HepG2 (cell line): ENCODE measurements around the gene KATNBL1. TPM values are rescaled to one million over a fixed set of nuclear protein-coding genes. Genes with fewer than 3 reads are reported as not detected.

Experiments
- AKNA ChIP-seq: sonication (generic); formaldehyde crosslinking; IDR thresholded peaks from 2 replicates; pipeline ENCODE4 v1.4.0; 2020; ENCODE audit warnings: missing genetic modification reagents, borderline replicate concordance
- CREM ChIP-seq, 2 experiments: sonication (generic) in 1 of 2; formaldehyde crosslinking in 1 of 2; IDR thresholded peaks; 2 replicates each; pipeline versions ENCODE4 v1.4.0 to v1.6.1; 2016 to 2020; ENCODE audit warnings: antibody characterized with exemption in 1 of 2, mild to moderate bottlenecking in 1 of 2, missing genetic modification reagents in 1 of 2
- FOXA1 ChIP-seq, 2 experiments: fragments of 450-650 bp in 1 of 2; sonication (generic) in 1 of 2; formaldehyde crosslinking in 1 of 2; IDR thresholded peaks; 2 replicates each; pipeline versions ENCODE4 v1.4.0 to v1.6.1; 2016 to 2020; ENCODE audit warnings: missing genetic modification reagents in 1 of 2
- IKZF4 ChIP-seq: sonication (generic); formaldehyde crosslinking; IDR thresholded peaks from 2 replicates; pipeline ENCODE4 v1.5.1; 2020; ENCODE audit warnings: borderline replicate concordance, mild to moderate bottlenecking, low read depth, missing genetic modification reagents; ENCODE audit errors: not compliant biosample characterization
- PLSCR1 ChIP-seq: sonication (generic); formaldehyde crosslinking; IDR thresholded peaks from 2 replicates; pipeline ENCODE4 v1.5.0; 2020; ENCODE audit warnings: missing genetic modification reagents, mild to moderate bottlenecking, borderline replicate concordance
- U2AF2 ChIP-seq: fragments of 200-400 bp; formaldehyde crosslinking; IDR thresholded peaks from 2 replicates; pipeline ENCODE4 v1.6.1; 2017; ENCODE audit warnings: low read depth, mild to moderate bottlenecking, low read length
- ZBTB38 ChIP-seq: sonication (generic); formaldehyde crosslinking; IDR thresholded peaks from 2 replicates; pipeline ENCODE4 v1.5.1; 2020; ENCODE audit warnings: mild to moderate bottlenecking, missing genetic modification reagents
- ZFP36 ChIP-seq: fragments of 150-350 bp; IDR thresholded peaks from 2 replicates; pipeline ENCODE4 v1.6.1; 2018; ENCODE audit warnings: borderline replicate concordance, low read length, low read depth; ENCODE audit not compliant: partially characterized antibody
- ZNF282 ChIP-seq: fragments of 450-650 bp; IDR thresholded peaks from 2 replicates; pipeline ENCODE4 v1.6.1; 2018; ENCODE audit not compliant: partially characterized antibody
- ZNF678 ChIP-seq: sonication (generic); formaldehyde crosslinking; IDR thresholded peaks from 2 replicates; pipeline ENCODE4 v1.4.0; 2020; ENCODE audit warnings: mild to moderate bottlenecking, missing genetic modification reagents
- ZNF891 ChIP-seq: sonication (generic); formaldehyde crosslinking; IDR thresholded peaks from 2 replicates; pipeline ENCODE4 v1.5.0; 2020; ENCODE audit warnings: mild to moderate bottlenecking, missing genetic modification reagents
- polyA plus RNA-seq, 8 experiments: library from polyadenylated mRNA; depleted of rRNA in 3 of 8; stranded (reverse) in 7 of 8; unstranded in 1 of 8; fragments of >200 nt; fragmentation: Illumina TruSeq in 4 of 8; extraction: Trizol in 4 of 8; gene quantifications; 2 replicates each; pipeline versions ENCODE4 v1.2.1 to v1.2.3, GENCODE V29; 2011 to 2016; ENCODE audit warnings: low read depth in 4 of 8, missing spikeins in 1 of 8, mixed read lengths in 1 of 8; ENCODE audit not compliant: insufficient read depth in 1 of 8
- total RNA-seq, 5 experiments: library from RNA; depleted of rRNA; stranded (reverse); fragments of >200 nt; fragmentation: Illumina TruSeq; extraction: Trizol; gene quantifications; 2 replicates each; pipeline ENCODE4 v1.2.3, GENCODE V29; 2016; ENCODE audit warnings: low read depth in 1 of 5
- TF ChIP-seq, protein P1 (sequence below): sonication (generic); formaldehyde crosslinking; IDR thresholded peaks from 2 replicates; pipeline ENCODE4 v1.8.0; 2022; ENCODE audit warnings: missing genetic modification reagents, mild to moderate bottlenecking, borderline replicate concordance

Gene KATNBL1
- total and polyA plus RNA-seq, 2 of the 13 experiments (the other 11 are each of a cell fraction or from before 2014, with no cell fraction given) = 23.4 to 42.8 TPM

- no peak for TF ChIP-seq AKNA
- TF ChIP-seq FOXA1 (IDR thresholded peaks at IDR 0.05) = no peak
- TF ChIP-seq FOXA1 (CRISPR knock-in tag; IDR thresholded peaks at IDR 0.05) = no peak
- no peak for TF ChIP-seq ZNF678 (CRISPR knock-in tag)
- TF ChIP-seq IKZF4 (CRISPR knock-in tag) = no peak
- TF ChIP-seq, protein P1, sequence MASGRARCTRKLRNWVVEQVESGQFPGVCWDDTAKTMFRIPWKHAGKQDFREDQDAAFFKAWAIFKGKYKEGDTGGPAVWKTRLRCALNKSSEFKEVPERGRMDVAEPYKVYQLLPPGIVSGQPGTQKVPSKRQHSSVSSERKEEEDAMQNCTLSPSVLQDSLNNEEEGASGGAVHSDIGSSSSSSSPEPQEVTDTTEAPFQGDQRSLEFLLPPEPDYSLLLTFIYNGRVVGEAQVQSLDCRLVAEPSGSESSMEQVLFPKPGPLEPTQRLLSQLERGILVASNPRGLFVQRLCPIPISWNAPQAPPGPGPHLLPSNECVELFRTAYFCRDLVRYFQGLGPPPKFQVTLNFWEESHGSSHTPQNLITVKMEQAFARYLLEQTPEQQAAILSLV (CRISPR knock-in tag) = peak; percentile 31; the same call in 1 of the 2 replicates
- peak; percentile 100 for TF ChIP-seq CREM (IDR thresholded peaks at IDR 0.05)
- TF ChIP-seq CREM (CRISPR knock-in tag; IDR thresholded peaks at IDR 0.05) = peak; percentile 87
- peak; percentile 31; the same call in 1 of the 2 replicates for TF ChIP-seq ZNF891 (CRISPR knock-in tag)
- no peak for TF ChIP-seq ZNF282
- TF ChIP-seq U2AF2 = no peak
- no peak for TF ChIP-seq ZFP36
- TF ChIP-seq PLSCR1 (CRISPR knock-in tag) = no peak
- peak; percentile 66; the same call in 1 of the 2 replicates for TF ChIP-seq ZBTB38
These were observed 108.3 kb downstream of the KATNBL1 start, which contains the start of the genes EMC7 and PGBD4 (continued) for GRCh38 chr15:34101366-34102174.
